PC-9 (cell line): Measurements from ENCODE around the gene ATP8B1. TPM values are rescaled to one million over a fixed set of nuclear protein-coding genes. Genes with fewer than 3 reads are reported as not detected.

Experiments used
- BruUV-seq: library from RNA; stranded (reverse); fragments of 400-500 nt; replicated peaks from 2 replicates; lab custom pipeline; 2021; lab: Mats Ljungman, UMichigan
- CTCF ChIA-PET: fragments of 300-600 bp; sonication (Branson Sonifier 250); formaldehyde crosslinking; loops from one replicate; lab custom pipeline; 2022; ENCODE audit warnings: antibody characterized with exemption; lab: Charles Lee
- POLR2A ChIA-PET: fragments of 300-600 bp; sonication (Branson Sonifier 250); formaldehyde crosslinking; loops from one replicate; lab custom pipeline; 2022; ENCODE audit warnings: antibody characterized with exemption; ENCODE audit not compliant: unreplicated experiment; lab: Charles Lee
- DNase-seq, 2 experiments: peaks; one replicate each; pipeline versions ENCODE4 v3.0.0 to v3.0.0-alpha.2; 2015 to 2022; ENCODE audit warnings: mixed read lengths in 1 of 2
- H2AFZ ChIP-seq: fragments of 200-600 bp; sonication (generic); 2 replicates; pipeline ENCODE4 v1.8.1; 2017; ENCODE audit warnings: antibody characterized with exemption
- H3F3A ChIP-seq: fragments of 200-600 bp; sonication (generic); 2 replicates; pipeline ENCODE4 v1.8.1; 2017; ENCODE audit warnings: antibody characterized with exemption, mild to moderate bottlenecking, low read depth; ENCODE audit not compliant: insufficient read depth
- H3K27ac ChIP-seq: fragments of 200-600 bp; sonication (generic); 2 replicates; pipeline ENCODE4 v1.6.1; 2016; ENCODE audit warnings: mixed run types
- H3K27me3 ChIP-seq: fragments of 200-600 bp; sonication (generic); 2 replicates; pipeline ENCODE4 v1.6.1; 2016; ENCODE audit warnings: low read depth, mixed run types; ENCODE audit not compliant: insufficient read depth
- H3K36me3 ChIP-seq: fragments of 200-600 bp; sonication (generic); 2 replicates; pipeline ENCODE4 v1.6.1; 2016; ENCODE audit warnings: low read depth, mixed run types
- H3K4me1 ChIP-seq: fragments of 200-600 bp; sonication (generic); replicated peaks from 2 replicates; pipeline ENCODE4 v1.6.1; 2016; ENCODE audit warnings: mixed run types; ENCODE audit not compliant: insufficient read depth
- H3K4me2 ChIP-seq: fragments of 200-600 bp; sonication (generic); 2 replicates; pipeline ENCODE4 v1.6.1; 2017; ENCODE audit warnings: mixed run types
- H3K4me3 ChIP-seq: fragments of 200-600 bp; sonication (generic); 2 replicates; pipeline ENCODE4 v1.6.1; 2016; ENCODE audit warnings: mixed run types
- H3K79me2 ChIP-seq: fragments of 200-600 bp; sonication (generic); 2 replicates; pipeline ENCODE4 v1.6.1; 2017; ENCODE audit warnings: low read depth, mixed run types
- H3K9me2 ChIP-seq: fragments of 200-600 bp; sonication (generic); 2 replicates; pipeline ENCODE4 v1.8.1; 2017; ENCODE audit warnings: mild to moderate bottlenecking; ENCODE audit not compliant: insufficient read depth
- H3K9me3 ChIP-seq: fragments of 200-600 bp; sonication (generic); 2 replicates; pipeline ENCODE4 v1.8.1; 2016; ENCODE audit warnings: low read depth; ENCODE audit not compliant: insufficient read depth
- H4K20me1 ChIP-seq: fragments of 200-600 bp; sonication (generic); 2 replicates; pipeline ENCODE4 v1.8.1; 2017; ENCODE audit not compliant: insufficient read depth
- CTCF ChIP-seq: fragments of 200-600 bp; sonication (generic); conservative IDR thresholded peaks from 2 replicates; pipeline ENCODE4 v1.6.1; 2017; ENCODE audit warnings: mixed run types, antibody characterized with exemption, mild to moderate bottlenecking, moderate library complexity
- EZH2 ChIP-seq: fragments of 200-600 bp; sonication (generic); IDR thresholded peaks from 2 replicates; pipeline ENCODE4 v1.8.0; 2017; ENCODE audit warnings: antibody characterized with exemption, low read depth
- intact Hi-C: fragments of 100-400 bp; cut with micrococcal nuclease; formaldehyde crosslinking; loops from one replicate; pipeline ENCODE4 v1.10.0; 2022; ENCODE audit not compliant: unreplicated experiment
- total RNA-seq: library from RNA; stranded (reverse); gene quantifications from 2 replicates; pipeline ENCODE4 v1.2.3, GENCODE V29; 2021

Gene ATP8B1
- total RNA-seq, 1 experiment from 2014 or later, result 23.4 TPM

GRCh38 chr18:57785751-57786437 lies 17.2 kb downstream of the ATP8B1 start:
- ChIA-PET POLR2A (no interaction called here), CTCF (no interaction called here)
- Histone ChIP-seq H3F3A (peaks cover 64% of the 10 kb centered on the region), H3K9me2 (no peaks in the 10 kb centered on the region), H3K4me2 (no peak overlapping the region), H3K9me3 (no peaks in the 10 kb centered on the region), H3K27me3 (no peaks in the 10 kb centered on the region), H4K20me1 (no peaks in the 10 kb centered on the region), H3K4me1 (peaks cover 91% of the 10 kb centered on the region), H3K27ac (peak overlapping the region; percentile 65; the same call in 1 of the 2 replicates), H3K4me3 (no peak overlapping the region), H3K36me3 (no peaks in the 10 kb centered on the region), H3K79me2 (peaks cover 89% of the 10 kb centered on the region), H2AFZ (no peak overlapping the region)
- BruUV-seq, result no TSS peak
- no peak for DNase-seq
- no peak for TF ChIP-seq EZH2
- no peak for TF ChIP-seq CTCF
- intact Hi-C loops, result no loop called here

- intact Hi-C loops, result no loop called here
- Histone ChIP-seq H3K36me3 (no peaks in the 10 kb centered on the region), H3F3A (peaks cover 64% of the 10 kb centered on the region), H2AFZ (no peak overlapping the region), H4K20me1 (no peaks in the 10 kb centered on the region), H3K27ac (peak overlapping the region; percentile 65), H3K27me3 (no peaks in the 10 kb centered on the region), H3K4me3 (no peak overlapping the region), H3K9me3 (no peaks in the 10 kb centered on the region), H3K4me2 (peak overlapping the region; percentile 30), H3K9me2 (no peaks in the 10 kb centered on the region), H3K4me1 (peaks cover 91% of the 10 kb centered on the region), H3K79me2 (peaks cover 84% of the 10 kb centered on the region)
- ChIA-PET CTCF (interaction anchor here (1.0 kb wide), 1 partner anchor 11 kb away, joined by 3 read pairs; no protein-coding TSS in a partner anchor), POLR2A (no interaction called here)
- no peak for DNase-seq
- no peak for TF ChIP-seq EZH2
- TF ChIP-seq CTCF, result no peak
- BruUV-seq, result no TSS peak
These were observed 18.4 kb downstream of the ATP8B1 start for GRCh38 chr18:57784801-57785114.

DNA sequence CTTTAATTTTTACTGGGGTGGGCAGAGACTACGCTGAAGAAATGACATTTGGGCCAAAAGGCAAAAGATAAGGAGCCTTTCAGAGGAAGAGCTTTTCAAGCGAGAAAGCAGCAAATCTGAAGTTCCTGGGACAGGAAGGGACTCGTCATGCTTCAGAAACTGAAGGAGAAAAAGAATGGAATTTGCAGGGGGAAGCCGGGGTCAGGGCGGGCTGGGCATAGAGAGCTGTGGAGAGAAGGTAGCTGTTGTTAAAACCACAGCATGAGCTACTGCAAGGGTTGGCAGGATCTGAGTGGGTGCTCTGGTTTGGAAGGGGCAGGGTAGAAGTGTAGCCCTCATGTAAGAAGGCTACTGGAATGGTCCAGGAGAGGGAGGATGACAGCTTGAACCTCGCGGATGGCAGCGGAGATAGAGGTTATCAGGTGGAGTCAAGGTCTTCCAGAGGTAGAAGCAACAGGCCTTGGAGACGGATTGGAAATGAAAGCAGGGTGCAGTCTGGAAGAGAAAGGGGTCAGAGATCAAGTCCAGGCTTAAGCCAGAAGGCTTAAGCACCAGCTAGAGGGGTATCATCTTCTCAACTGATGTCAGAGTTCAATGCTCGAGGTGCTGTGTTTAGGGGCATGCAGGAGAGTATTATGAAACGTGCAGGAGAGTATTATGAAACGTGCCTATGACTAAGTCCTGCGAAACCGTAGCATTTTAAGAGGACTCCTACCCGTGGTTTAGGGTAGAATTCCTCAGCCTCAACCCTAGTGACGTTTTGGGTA lies 18.9 kb downstream of the ATP8B1 start:
- H2AFZ ChIP-seq, result no peak overlapping the region
- H3K27ac ChIP-seq, result peak overlapping the region; percentile 65
- BruUV-seq, result no TSS peak
- peaks cover 86% of the 10 kb centered on the region for H3K79me2 ChIP-seq
- peaks cover 64% of the 10 kb centered on the region for H3F3A ChIP-seq
- ChIA-PET CTCF (interaction anchor here (1.0 kb wide), 1 partner anchor 11 kb away, joined by 3 read pairs; no protein-coding TSS in a partner anchor), POLR2A (interaction anchor here (0.5 kb wide), 1 partner anchor 215 kb away, joined by 3 read pairs; no protein-coding TSS in a partner anchor)
- H3K36me3 ChIP-seq, result no peaks in the 10 kb centered on the region
- H4K20me1 ChIP-seq, result no peaks in the 10 kb centered on the region
- H3K9me2 ChIP-seq, result no peaks in the 10 kb centered on the region
- H3K4me2 ChIP-seq, result peak overlapping the region; percentile 30
- H3K4me3 ChIP-seq, result no peak overlapping the region
- no peaks in the 10 kb centered on the region for H3K27me3 ChIP-seq
- H3K9me3 ChIP-seq, result no peaks in the 10 kb centered on the region
- DNase-seq, result peak in 1 of 2 experiments; percentile 81
- H3K4me1 ChIP-seq, result peaks cover 91% of the 10 kb centered on the region
- TF ChIP-seq EZH2, result no peak
- TF ChIP-seq CTCF, result no peak
- intact Hi-C loops, result no loop called here
